Neural progenitor cell (in vitro differentiated cells): ENCODE results near the gene POLR2J2.
"Not testable (repeated sequence)": the region's sequence is repeated elsewhere in the genome, so short reads cannot be mapped to it uniquely, and the experiment has no call there.

ENCODE experiments used
- CTCF ChIP-seq: fragments of 200-600 bp; sonication (generic); IDR thresholded peaks from 2 replicates; pipeline ENCODE4 v1.5.1; 2017; ENCODE audit warnings: antibody characterized with exemption, mild to moderate bottlenecking
- EZH2 ChIP-seq: fragments of 200-600 bp; sonication (generic); IDR thresholded peaks from 2 replicates; pipeline ENCODE4 v1.6.1; 2017; ENCODE audit warnings: antibody characterized with exemption, mild to moderate bottlenecking, moderate library complexity
- EZH2phosphoT487 ChIP-seq: fragments of 200-600 bp; sonication (generic); IDR thresholded peaks from 2 replicates; pipeline ENCODE4 v1.6.1; 2017; ENCODE audit warnings: antibody characterized with exemption

DNA sequence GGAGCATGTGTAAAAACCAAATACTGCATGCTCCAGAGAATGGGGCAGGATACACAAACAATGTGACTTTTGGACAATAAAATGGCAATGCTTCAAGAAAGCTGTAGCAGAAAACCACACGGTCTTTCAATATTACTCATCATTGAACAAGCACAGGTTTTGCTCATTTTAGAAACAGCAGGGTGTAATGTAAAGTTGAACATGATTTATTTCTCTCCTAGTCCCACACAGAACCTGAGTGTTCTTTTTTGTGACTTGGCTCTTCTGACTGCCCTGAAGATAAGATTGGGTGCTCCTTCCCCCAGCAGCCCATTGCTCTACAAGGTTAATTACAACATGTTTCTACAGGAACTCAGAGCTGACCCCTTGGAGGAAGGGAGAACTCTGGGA is 42.2 kb upstream of the POLR2J2 start:
- TF ChIP-seq EZH2, EZH2phosphoT487, CTCF: not testable (repeated sequence)
